ENCODE data around the gene ABCC10.
"Not testable (repeated sequence)": the region's sequence is repeated elsewhere in the genome, so short reads cannot be mapped to it uniquely, and the experiment has no call there.

ABCC10 gene

GRCh38 chr6:43464337-43464736 is 37.0 kb downstream of the ABCC10 start:
- Mint-ChIP-seq H3K36me3 (no peaks in the 10 kb centered on the region), H3K27ac (no peak overlapping the region), H3K4me3 (no peak overlapping the region), H3K27me3 (peaks cover 21% of the 10 kb centered on the region), H3K4me1 (ENCODE audit: low read depth) (no peaks in the 10 kb centered on the region), H3K9me3 (ENCODE audit: low read depth) (no peaks in the 10 kb centered on the region)

- Mint-ChIP-seq H3K36me3 (no peaks in the 10 kb centered on the region), H3K27me3 (peaks cover 21% of the 10 kb centered on the region)
Measured at GRCh38 chr6:43465948-43466347, 38.6 kb downstream of the ABCC10 start.

GRCh38 chr6:43467265-43467664 is 39.9 kb downstream of the ABCC10 start:
- not testable (repeated sequence) for H3K27ac Mint-ChIP-seq; H3K4me3 Mint-ChIP-seq; H3K9me3 Mint-ChIP-seq (ENCODE audit: low read depth); H3K36me3 Mint-ChIP-seq; H3K4me1 Mint-ChIP-seq (ENCODE audit: low read depth)
- peaks cover 18% of the 10 kb centered on the region for H3K27me3 Mint-ChIP-seq

More at GRCh38 chr6:43465948-43466347, 38.6 kb downstream of the ABCC10 start:
- H3K9me3 Mint-ChIP-seq (ENCODE audit: low read depth): no peaks in the 10 kb centered on the region
- H3K27ac Mint-ChIP-seq: no peak overlapping the region
- H3K4me1 Mint-ChIP-seq (ENCODE audit: low read depth): no peaks in the 10 kb centered on the region
- no peak overlapping the region for H3K4me3 Mint-ChIP-seq

GRCh38 chr6:43467752-43468151 is 40.4 kb downstream of the ABCC10 start:
- Mint-ChIP-seq H3K27ac (no peak overlapping the region), H3K27me3 (peaks cover 16% of the 10 kb centered on the region), H3K9me3 (ENCODE audit: low read depth) (no peaks in the 10 kb centered on the region), H3K4me1 (ENCODE audit: low read depth) (no peaks in the 10 kb centered on the region), H3K36me3 (no peaks in the 10 kb centered on the region), H3K4me3 (no peak overlapping the region)

- Mint-ChIP-seq H3K27me3 (peaks cover 14% of the 10 kb centered on the region), H3K9me3 (ENCODE audit: low read depth) (no peaks in the 10 kb centered on the region), H3K27ac (no peak overlapping the region), H3K36me3 (no peaks in the 10 kb centered on the region), H3K4me3 (no peak overlapping the region), H3K4me1 (ENCODE audit: low read depth) (no peaks in the 10 kb centered on the region)
Measured at GRCh38 chr6:43468240-43468639, 40.9 kb downstream of the ABCC10 start.

GRCh38 chr6:43468748-43469681 is 41.7 kb downstream of the ABCC10 start:
- H3K4me1 Mint-ChIP-seq (ENCODE audit: low read depth): no peaks in the 10 kb centered on the region
- no peak overlapping the region for H3K4me3 Mint-ChIP-seq
- H3K27me3 Mint-ChIP-seq: peaks cover 13% of the 10 kb centered on the region
- H3K36me3 Mint-ChIP-seq: no peaks in the 10 kb centered on the region
- no peaks in the 10 kb centered on the region for H3K9me3 Mint-ChIP-seq (ENCODE audit: low read depth)
- no peak overlapping the region for H3K27ac Mint-ChIP-seq

- H3K27me3 Mint-ChIP-seq: peaks cover 12% of the 10 kb centered on the region
- no peaks in the 10 kb centered on the region for H3K9me3 Mint-ChIP-seq (ENCODE audit: low read depth)
- H3K4me3 Mint-ChIP-seq: no peak overlapping the region
- H3K4me1 Mint-ChIP-seq (ENCODE audit: low read depth): no peaks in the 10 kb centered on the region
- no peaks in the 10 kb centered on the region for H3K36me3 Mint-ChIP-seq
- H3K27ac Mint-ChIP-seq: no peak overlapping the region
Measured at GRCh38 chr6:43469947-43470346, 42.6 kb downstream of the ABCC10 start.

GRCh38 chr6:43471399-43471798 is 44.1 kb downstream of the ABCC10 start:
- Mint-ChIP-seq H3K9me3 (ENCODE audit: low read depth) (no peaks in the 10 kb centered on the region), H3K27me3 (peaks cover 11% of the 10 kb centered on the region), H3K36me3 (no peaks in the 10 kb centered on the region), H3K27ac (no peak overlapping the region), H3K4me3 (no peak overlapping the region), H3K4me1 (ENCODE audit: low read depth) (peaks cover under 1% of the 10 kb centered on the region)

- peaks cover 5% of the 10 kb centered on the region for H3K27me3 Mint-ChIP-seq
Measured at GRCh38 chr6:43472515-43472914, 45.2 kb downstream of the ABCC10 start.

GRCh38 chr6:43475516-43475915 is 48.2 kb downstream of the ABCC10 start:
- Mint-ChIP-seq H3K27ac (no peak overlapping the region), H3K4me1 (ENCODE audit: low read depth) (peaks cover 33% of the 10 kb centered on the region), H3K27me3 (no peaks in the 10 kb centered on the region), H3K4me3 (no peak overlapping the region), H3K9me3 (ENCODE audit: low read depth) (no peaks in the 10 kb centered on the region), H3K36me3 (no peaks in the 10 kb centered on the region)

More at GRCh38 chr6:43472515-43472914, 45.2 kb downstream of the ABCC10 start:
- Mint-ChIP-seq H3K27ac (no peak overlapping the region), H3K4me1 (ENCODE audit: low read depth) (peaks cover 11% of the 10 kb centered on the region), H3K4me3 (no peak overlapping the region), H3K36me3 (no peaks in the 10 kb centered on the region), H3K9me3 (ENCODE audit: low read depth) (no peaks in the 10 kb centered on the region)

- Mint-ChIP-seq H3K9me3 (ENCODE audit: low read depth) (no peaks in the 10 kb centered on the region), H3K27ac (peak overlapping the region; percentile 85), H3K4me1 (ENCODE audit: low read depth) (peaks cover 42% of the 10 kb centered on the region), H3K4me3 (peak overlapping the region; percentile 89), H3K36me3 (peaks cover under 1% of the 10 kb centered on the region), H3K27me3 (no peaks in the 10 kb centered on the region)
Measured at GRCh38 chr6:43476746-43477145, 49.4 kb downstream of the ABCC10 start.

GRCh38 chr6:43477235-43478007 is 50.1 kb downstream of the ABCC10 start, which contains the start of gene TJAP1:
Gene TJAP1, plus strand, starts transcription at chr6:43477570. Its CDS starts 21,432 bp downstream, at chr6:43499002.
- peaks cover 49% of the 10 kb centered on the region for H3K4me1 Mint-ChIP-seq (ENCODE audit: low read depth)
- peaks cover 2% of the 10 kb centered on the region for H3K36me3 Mint-ChIP-seq
- no peaks in the 10 kb centered on the region for H3K9me3 Mint-ChIP-seq (ENCODE audit: low read depth)
- peak within 1 kb of the TSS; percentile 89 for H3K4me3 Mint-ChIP-seq
- no peaks in the 10 kb centered on the region for H3K27me3 Mint-ChIP-seq
- H3K27ac Mint-ChIP-seq: peak within 1 kb of the TSS; percentile 85

- Mint-ChIP-seq H3K36me3 (peaks cover 2% of the 10 kb centered on the region), H3K27ac (peak overlapping the region; percentile 85), H3K4me3 (peak overlapping the region; percentile 89), H3K4me1 (ENCODE audit: low read depth) (peaks cover 51% of the 10 kb centered on the region), H3K27me3 (no peaks in the 10 kb centered on the region), H3K9me3 (ENCODE audit: low read depth) (no peaks in the 10 kb centered on the region)
Measured at GRCh38 chr6:43478008-43478372, 50.6 kb downstream of the ABCC10 start.

GRCh38 chr6:43481075-43481474 is 53.7 kb downstream of the ABCC10 start:
- Mint-ChIP-seq H3K9me3 (ENCODE audit: low read depth) (no peaks in the 10 kb centered on the region), H3K4me1 (ENCODE audit: low read depth) (peaks cover 58% of the 10 kb centered on the region), H3K27ac (no peak overlapping the region), H3K36me3 (peaks cover 2% of the 10 kb centered on the region), H3K27me3 (no peaks in the 10 kb centered on the region), H3K4me3 (no peak overlapping the region)

GRCh38 chr6:43481591-43482236 is 54.4 kb downstream of the ABCC10 start:
- H3K9me3 Mint-ChIP-seq (ENCODE audit: low read depth): no peaks in the 10 kb centered on the region
- H3K4me1 Mint-ChIP-seq (ENCODE audit: low read depth): peaks cover 55% of the 10 kb centered on the region
- H3K27me3 Mint-ChIP-seq: no peaks in the 10 kb centered on the region
- peak overlapping the region; percentile 17 for H3K4me3 Mint-ChIP-seq
- H3K27ac Mint-ChIP-seq: no peak overlapping the region
- peaks cover 2% of the 10 kb centered on the region for H3K36me3 Mint-ChIP-seq

Measured in activated naive CD8-positive, alpha-beta T cell (primary cell).